ENCODE data around the gene CDK15.

DNA sequence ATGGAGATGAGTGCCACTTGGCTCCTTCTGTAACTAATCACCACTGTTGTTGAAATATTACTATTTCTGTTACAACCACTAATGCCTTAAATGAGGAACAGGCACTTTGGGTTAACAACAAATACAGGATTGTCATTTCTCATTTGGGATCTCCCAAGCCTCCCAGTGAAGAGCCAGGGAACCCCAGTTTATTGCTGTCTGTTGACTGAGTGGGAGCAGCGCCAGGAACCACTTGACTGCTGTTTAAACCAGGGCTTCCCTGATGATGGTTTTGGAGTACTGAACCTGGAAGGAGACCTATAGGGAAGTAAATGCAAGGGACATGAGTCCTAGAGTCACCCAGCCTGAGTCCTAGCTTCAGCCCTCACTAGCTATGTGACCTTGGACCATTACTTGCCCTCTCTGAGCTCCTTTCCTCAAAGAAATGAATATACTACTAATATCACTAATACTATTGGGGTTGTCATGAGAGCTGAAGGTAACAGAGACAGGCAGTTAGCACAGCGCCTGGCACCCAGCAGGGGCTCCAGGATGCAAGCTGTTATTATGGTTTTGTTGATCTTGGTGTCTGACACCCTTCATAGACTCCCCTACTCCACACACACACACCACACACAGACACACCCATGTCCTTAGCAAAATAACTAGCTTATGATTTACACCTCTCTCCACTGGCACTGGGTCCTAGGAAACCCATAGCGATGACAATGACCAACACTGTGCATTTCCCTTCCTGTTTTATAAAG is 123.1 kb downstream of the CDK15 start:
- TF ChIP-seq CTCF (conservative IDR thresholded peaks at IDR 0.05; ENCODE audit: low read depth in 2 of 2) (no peak), EZH2 (IDR thresholded peaks at IDR 0.05; ENCODE audit: low read depth, unreplicated experiment) (no peak), POLR2AphosphoS5 (IDR thresholded peaks at IDR 0.05; ENCODE audit: low read depth) (no peak), EZH2phosphoT487 (IDR thresholded peaks at IDR 0.05; ENCODE audit: unreplicated experiment) (no peak), JUNB (IDR thresholded peaks at IDR 0.05; ENCODE audit: unreplicated experiment) (no peak), CREB1 (CRISPR knock-in tag; IDR thresholded peaks at IDR 0.05; ENCODE audit: low read depth) (no peak)
- TF ChIP-seq, protein P1, sequence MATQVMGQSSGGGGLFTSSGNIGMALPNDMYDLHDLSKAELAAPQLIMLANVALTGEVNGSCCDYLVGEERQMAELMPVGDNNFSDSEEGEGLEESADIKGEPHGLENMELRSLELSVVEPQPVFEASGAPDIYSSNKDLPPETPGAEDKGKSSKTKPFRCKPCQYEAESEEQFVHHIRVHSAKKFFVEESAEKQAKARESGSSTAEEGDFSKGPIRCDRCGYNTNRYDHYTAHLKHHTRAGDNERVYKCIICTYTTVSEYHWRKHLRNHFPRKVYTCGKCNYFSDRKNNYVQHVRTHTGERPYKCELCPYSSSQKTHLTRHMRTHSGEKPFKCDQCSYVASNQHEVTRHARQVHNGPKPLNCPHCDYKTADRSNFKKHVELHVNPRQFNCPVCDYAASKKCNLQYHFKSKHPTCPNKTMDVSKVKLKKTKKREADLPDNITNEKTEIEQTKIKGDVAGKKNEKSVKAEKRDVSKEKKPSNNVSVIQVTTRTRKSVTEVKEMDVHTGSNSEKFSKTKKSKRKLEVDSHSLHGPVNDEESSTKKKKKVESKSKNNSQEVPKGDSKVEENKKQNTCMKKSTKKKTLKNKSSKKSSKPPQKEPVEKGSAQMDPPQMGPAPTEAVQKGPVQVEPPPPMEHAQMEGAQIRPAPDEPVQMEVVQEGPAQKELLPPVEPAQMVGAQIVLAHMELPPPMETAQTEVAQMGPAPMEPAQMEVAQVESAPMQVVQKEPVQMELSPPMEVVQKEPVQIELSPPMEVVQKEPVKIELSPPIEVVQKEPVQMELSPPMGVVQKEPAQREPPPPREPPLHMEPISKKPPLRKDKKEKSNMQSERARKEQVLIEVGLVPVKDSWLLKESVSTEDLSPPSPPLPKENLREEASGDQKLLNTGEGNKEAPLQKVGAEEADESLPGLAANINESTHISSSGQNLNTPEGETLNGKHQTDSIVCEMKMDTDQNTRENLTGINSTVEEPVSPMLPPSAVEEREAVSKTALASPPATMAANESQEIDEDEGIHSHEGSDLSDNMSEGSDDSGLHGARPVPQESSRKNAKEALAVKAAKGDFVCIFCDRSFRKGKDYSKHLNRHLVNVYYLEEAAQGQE (IDR thresholded peaks at IDR 0.05; ENCODE audit: unreplicated experiment), result no peak
- TF ChIP-seq, protein P2, sequence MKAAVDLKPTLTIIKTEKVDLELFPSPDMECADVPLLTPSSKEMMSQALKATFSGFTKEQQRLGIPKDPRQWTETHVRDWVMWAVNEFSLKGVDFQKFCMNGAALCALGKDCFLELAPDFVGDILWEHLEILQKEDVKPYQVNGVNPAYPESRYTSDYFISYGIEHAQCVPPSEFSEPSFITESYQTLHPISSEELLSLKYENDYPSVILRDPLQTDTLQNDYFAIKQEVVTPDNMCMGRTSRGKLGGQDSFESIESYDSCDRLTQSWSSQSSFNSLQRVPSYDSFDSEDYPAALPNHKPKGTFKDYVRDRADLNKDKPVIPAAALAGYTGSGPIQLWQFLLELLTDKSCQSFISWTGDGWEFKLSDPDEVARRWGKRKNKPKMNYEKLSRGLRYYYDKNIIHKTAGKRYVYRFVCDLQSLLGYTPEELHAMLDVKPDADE (IDR thresholded peaks at IDR 0.05), result no peak
